AG09309 (cell line): Measurements from ENCODE around the gene DTNBP1.

Source experiments
- DNase-seq: peaks from one replicate; pipeline ENCODE4 v3.0.0-alpha.2; 2010; ENCODE audit warnings: low read depth
- H3K4me3 ChIP-seq: 2 replicates; pipeline ENCODE4 v1.5.1; 2011; ENCODE audit warnings: mild to moderate bottlenecking, low read depth, low read length, moderate library complexity; ENCODE audit not compliant: control insufficient read depth
- CTCF ChIP-seq: IDR thresholded peaks from 2 replicates; pipeline ENCODE4 v1.5.1; 2011; ENCODE audit warnings: mild to moderate bottlenecking, low read depth, low read length, inconsistent platforms; ENCODE audit not compliant: insufficient read depth, control insufficient read depth; ENCODE audit errors: missing control alignments

DTNBP1 gene

DNA sequence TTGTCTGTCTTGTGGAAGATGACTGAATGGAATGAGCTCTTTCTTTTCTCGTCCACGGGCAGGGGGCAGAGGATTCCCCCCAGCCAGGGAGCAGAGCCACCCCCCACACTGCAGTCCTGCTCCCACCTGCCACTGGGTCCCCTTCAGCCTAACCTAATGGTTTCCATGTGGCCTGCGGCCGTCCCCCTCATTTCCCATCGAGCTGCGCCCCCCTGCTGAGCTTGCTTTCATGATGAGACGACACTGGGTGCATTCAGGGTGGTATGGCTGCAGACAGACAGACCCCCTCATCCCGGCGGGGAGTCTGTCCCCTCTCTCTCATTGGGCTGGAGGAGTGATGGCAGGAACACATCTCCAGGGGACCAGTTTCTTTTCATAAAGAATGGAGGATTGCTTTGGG is 140.8 kb downstream of the DTNBP1 start:
- no peak for DNase-seq
- TF ChIP-seq CTCF, result no peak
- H3K4me3 ChIP-seq, result no peak overlapping the region

- TF ChIP-seq CTCF, result no peak
- no peak overlapping the region for H3K4me3 ChIP-seq
- DNase-seq, result no peak
Observed at GRCh38 chr6:15521582-15521981, 141.2 kb downstream of the DTNBP1 start.

- TF ChIP-seq CTCF, result no peak
- H3K4me3 ChIP-seq, result no peak overlapping the region
- DNase-seq, result no peak
Observed at GRCh38 chr6:15520626-15521203, 142.1 kb downstream of the DTNBP1 start.

GRCh38 chr6:15519681-15520080 is 143.1 kb downstream of the DTNBP1 start:
- DNase-seq, result no peak
- TF ChIP-seq CTCF, result no peak
- H3K4me3 ChIP-seq, result no peak overlapping the region

- DNase-seq, result no peak
- no peak for TF ChIP-seq CTCF
- H3K4me3 ChIP-seq, result no peak overlapping the region
Observed at GRCh38 chr6:15518878-15519277, 143.9 kb downstream of the DTNBP1 start.

DNA sequence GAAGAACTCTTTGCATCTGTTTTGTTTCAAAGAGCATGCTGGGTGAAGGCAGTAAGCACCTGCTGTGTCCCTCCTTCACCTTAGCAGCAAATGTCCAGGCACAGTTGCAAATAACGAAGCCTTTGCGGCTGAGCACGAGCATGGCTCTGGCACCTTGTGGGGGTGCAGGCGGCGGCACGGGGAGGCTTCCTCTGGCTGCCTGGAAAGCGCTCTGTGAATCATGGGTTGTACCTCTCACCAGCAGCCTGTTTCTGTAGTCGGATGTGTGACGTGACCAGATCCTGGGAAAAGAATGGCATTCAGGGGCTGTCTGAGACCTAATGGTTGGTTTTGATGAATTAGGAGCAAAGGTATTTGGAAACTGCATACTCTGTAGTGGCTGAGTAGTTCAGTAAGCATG is 144.8 kb downstream of the DTNBP1 start:
- TF ChIP-seq CTCF, result no peak
- no peak for DNase-seq
- no peak overlapping the region for H3K4me3 ChIP-seq

- TF ChIP-seq CTCF, result no peak
- no peak overlapping the region for H3K4me3 ChIP-seq
- no peak for DNase-seq
Observed at GRCh38 chr6:15517600-15517999, 145.2 kb downstream of the DTNBP1 start.
